SK-N-SH (cell line): ENCODE results near the gene SPTBN1. TPM values are rescaled to one million over a fixed set of nuclear protein-coding genes. Genes with fewer than 3 reads are reported as not detected.

ENCODE experiments used
- CTCF ChIA-PET: fragments of 300-600, 350-600 bp; formaldehyde crosslinking; extraction: SDS; loops from one replicate; lab custom pipeline; 2021; lab: Yijun Ruan, JAX
- POLR2A ChIA-PET: fragments of 350-600 bp; sonication (Branson Sonifier 250); formaldehyde crosslinking; extraction: SDS; loops from one replicate; lab custom pipeline; 2020; ENCODE audit warnings: antibody characterized with exemption, inconsistent platforms; lab: Yijun Ruan, JAX
- DNase-seq: peaks from one replicate; pipeline ENCODE4 v3.0.0; 2012
- H2AFZ ChIP-seq: fragments of 200-600 bp; sonication (generic); 2 replicates; pipeline ENCODE4 v1.8.1; 2016; ENCODE audit warnings: antibody characterized with exemption, mild to moderate bottlenecking, low read depth
- H3F3A ChIP-seq: fragments of 200-600 bp; sonication (generic); replicated peaks from 2 replicates; pipeline ENCODE3; 2016; ENCODE audit warnings: antibody characterized with exemption, mild to moderate bottlenecking; ENCODE audit not compliant: insufficient read depth
- H3K27ac ChIP-seq, 2 experiments: fragments of 200-500 bp in 1 of 2; fragments of 200-600 bp in 1 of 2; sonication (Bioruptor generic) in 1 of 2; sonication (generic), shearing (Covaris generic) in 1 of 2; 2 replicates each; pipeline versions ENCODE4 v1.5.1 to v1.6.1; 2014 to 2016; ENCODE audit warnings: low read depth in 2 of 2, inconsistent platforms in 1 of 2, low read length in 1 of 2, mild to moderate bottlenecking in 1 of 2, mixed read lengths in 1 of 2
- H3K27me3 ChIP-seq: fragments of 200-600 bp; sonication (generic), shearing (Covaris generic); 2 replicates; pipeline ENCODE4 v1.6.1; 2016; ENCODE audit warnings: mixed run types; ENCODE audit not compliant: insufficient read depth
- H3K36me3 ChIP-seq, 2 experiments: fragments of 200-500 bp in 1 of 2; fragments of 200-600 bp in 1 of 2; sonication (Bioruptor generic) in 1 of 2; sonication (generic) in 1 of 2; replicated peaks in 1 of 2; 2 replicates each; pipeline versions ENCODE3 to v1.5.1; 2014 to 2016; ENCODE audit warnings: low read length in 1 of 2, mild to moderate bottlenecking in 1 of 2; ENCODE audit not compliant: insufficient read depth in 2 of 2, control insufficient read depth in 1 of 2
- H3K4me1 ChIP-seq, 2 experiments: fragments of 200-500 bp in 1 of 2; fragments of 200-600 bp in 1 of 2; sonication (Bioruptor generic) in 1 of 2; sonication (generic), shearing (Covaris generic) in 1 of 2; 2 replicates each; pipeline versions ENCODE4 v1.5.1 to v1.6.1; 2014 to 2016; ENCODE audit warnings: low read depth in 1 of 2, low read length in 1 of 2, mixed run types in 1 of 2; ENCODE audit not compliant: insufficient read depth in 2 of 2, control insufficient read depth in 1 of 2
- H3K4me2 ChIP-seq: fragments of 200-600 bp; sonication (generic), shearing (Covaris generic); 2 replicates; pipeline ENCODE4 v1.6.1; 2017; ENCODE audit warnings: mixed run types
- H3K4me3 ChIP-seq, 2 experiments: fragments of 200-500 bp in 1 of 2; fragments of 200-600 bp in 1 of 2; sonication (Bioruptor generic) in 1 of 2; sonication (generic), shearing (Covaris generic) in 1 of 2; 2 replicates each; pipeline versions ENCODE4 v1.5.1 to v1.8.1; 2014 to 2016; ENCODE audit warnings: low read depth in 2 of 2, inconsistent platforms in 1 of 2, low read length in 1 of 2, mild to moderate bottlenecking in 1 of 2, mixed read lengths in 1 of 2, moderate library complexity in 1 of 2
- H3K79me2 ChIP-seq: fragments of 200-600 bp; sonication (generic); 2 replicates; pipeline ENCODE4 v1.8.1; 2017; ENCODE audit warnings: mild to moderate bottlenecking; ENCODE audit not compliant: insufficient read depth
- H3K9ac ChIP-seq: fragments of 200-600 bp; sonication (generic); 2 replicates; pipeline ENCODE4 v1.6.1; 2017; ENCODE audit warnings: mixed run types
- H3K9me2 ChIP-seq: fragments of 200-600 bp; sonication (generic); 2 replicates; pipeline ENCODE4 v1.6.1; 2017; ENCODE audit warnings: mixed run types
- H3K9me3 ChIP-seq: fragments of 200-600 bp; sonication (generic); 2 replicates; pipeline ENCODE4 v1.6.1; 2017; ENCODE audit warnings: mixed run types, mild to moderate bottlenecking, moderate library complexity
- H4K20me1 ChIP-seq: fragments of 200-600 bp; sonication (generic); 2 replicates; pipeline ENCODE4 v1.6.1; 2017; ENCODE audit warnings: mild to moderate bottlenecking, mixed run types; ENCODE audit not compliant: insufficient read depth
- CHD2 ChIP-seq: fragments of 150-350 bp; IDR thresholded peaks from 2 replicates; pipeline ENCODE4 v1.6.1; 2018; ENCODE audit warnings: low read length; ENCODE audit not compliant: partially characterized antibody
- EZH2phosphoT487 ChIP-seq: fragments of 200-600 bp; sonication (generic); IDR thresholded peaks from 2 replicates; pipeline ENCODE4 v1.6.1; 2017; ENCODE audit warnings: low read depth, mixed run types, mild to moderate bottlenecking, antibody characterized with exemption, moderate library complexity, borderline replicate concordance
- FOSL2 ChIP-seq: IDR thresholded peaks from 2 replicates; pipeline ENCODE4 v1.4.0; 2012; ENCODE audit warnings: low read depth, mild to moderate bottlenecking, moderate library complexity, borderline replicate concordance
- REST ChIP-seq: IDR thresholded peaks from 2 replicates; pipeline ENCODE4 v1.6.1; 2012; ENCODE audit warnings: mild to moderate bottlenecking, low read depth, low read length, moderate library complexity
- RXRA ChIP-seq: IDR thresholded peaks from 2 replicates; pipeline ENCODE4 v1.4.0; 2012; ENCODE audit warnings: low read depth, mild to moderate bottlenecking, borderline replicate concordance
- SIN3A ChIP-seq: IDR thresholded peaks from 2 replicates; pipeline ENCODE4 v1.6.1; 2012; ENCODE audit warnings: low read depth, mild to moderate bottlenecking, low read length, moderate library complexity, borderline replicate concordance
- TEAD4 ChIP-seq: IDR thresholded peaks from 2 replicates; pipeline ENCODE4 v1.4.0; 2012; ENCODE audit warnings: mild to moderate bottlenecking, borderline replicate concordance; ENCODE audit not compliant: insufficient read depth
- USF1 ChIP-seq: IDR thresholded peaks from 2 replicates; pipeline ENCODE4 v1.4.0; 2012; ENCODE audit warnings: low read depth, borderline replicate concordance
- USF2 ChIP-seq: fragments of 150-350 bp; IDR thresholded peaks from 2 replicates; pipeline ENCODE4 v1.6.1; 2017; ENCODE audit warnings: antibody characterized with exemption, low read length, low read depth, borderline replicate concordance
- ZBTB33 ChIP-seq: IDR thresholded peaks from 2 replicates; pipeline ENCODE4 v1.4.0; 2012; ENCODE audit warnings: low read depth, borderline replicate concordance
- WGBS: methylation state at CpG from one replicate; pipeline ENCODE4 v1.1.6; 2017; ENCODE audit warnings: low lambda C conversion rate; 5-methylcytosine and 5-hydroxymethylcytosine counted together
- polyA plus RNA-seq, 3 experiments: library from polyadenylated mRNA; depleted of rRNA; stranded (reverse); fragments of >200 nt; gene quantifications; 2 replicates each; pipeline ENCODE4 v1.2.3, GENCODE V29; 2012

Gene SPTBN1
- polyA plus RNA-seq, 1 of the 3 experiments (the other 2 are of a cell fraction): 29.1 TPM

- ChIA-PET CTCF (interaction anchor here (3.4 kb wide), 1 partner anchor 17 kb away, joined by 12 read pairs; no protein-coding TSS in a partner anchor), POLR2A (no interaction called here)
- H3K9me2 ChIP-seq: no peaks in the 10 kb centered on the region
- H3K4me1 ChIP-seq: no peaks in the 10 kb centered on the region
- H4K20me1 ChIP-seq: no peaks in the 10 kb centered on the region
- 67% methylated on average over 4 of the region's 4 CpGs for WGBS
- no peaks in the 10 kb centered on the region for H3K27me3 ChIP-seq
- H3K4me2 ChIP-seq: no peak overlapping the region
- H2AFZ ChIP-seq: no peak overlapping the region
- no peak overlapping the region for H3K27ac ChIP-seq
- no peaks in the 10 kb centered on the region for H3F3A ChIP-seq
- TF ChIP-seq REST (no peak), SIN3A (no peak), RXRA (no peak), USF1 (no peak)
- no peak overlapping the region for H3K9ac ChIP-seq
- H3K79me2 ChIP-seq: no peaks in the 10 kb centered on the region
- no peak for DNase-seq
- H3K4me3 ChIP-seq: no peak overlapping the region
- H3K36me3 ChIP-seq: no peaks in the 10 kb centered on the region
- H3K9me3 ChIP-seq: no peaks in the 10 kb centered on the region
Measured at GRCh38 chr2:54687595-54688152, 231.5 kb downstream of the SPTBN1 start.

GRCh38 chr2:54691445-54692135, 235.5 kb downstream of the SPTBN1 start:
- no peaks in the 10 kb centered on the region for H3K27me3 ChIP-seq
- CTCF ChIA-PET: interaction anchor here (0.7 to 2.3 kb wide), 7 partner anchors 12 to 584 kb away, joined by 3 to 12 read pairs (median 3); no protein-coding TSS in a partner anchor
- no peaks in the 10 kb centered on the region for H3K9me3 ChIP-seq
- no peak overlapping the region for H3K4me2 ChIP-seq
- H3K9me2 ChIP-seq: no peaks in the 10 kb centered on the region
- H3K4me3 ChIP-seq: no peak overlapping the region
- no peak overlapping the region for H2AFZ ChIP-seq
- no peak for DNase-seq
- no peaks in the 10 kb centered on the region for H4K20me1 ChIP-seq
- H3K36me3 ChIP-seq: no peaks in the 10 kb centered on the region
- H3K27ac ChIP-seq: no peak overlapping the region
- H3F3A ChIP-seq: no peaks in the 10 kb centered on the region
- H3K9ac ChIP-seq: no peak overlapping the region
- WGBS: 67% methylated on average over 7 of the region's 8 CpGs
- POLR2A ChIA-PET: no interaction called here
- no peaks in the 10 kb centered on the region for H3K79me2 ChIP-seq
- H3K4me1 ChIP-seq: no peaks in the 10 kb centered on the region
- TF ChIP-seq ZBTB33 (no peak), TEAD4 (no peak), CHD2 (no peak), FOSL2 (no peak), REST (no peak), EZH2phosphoT487 (no peak), USF2 (no peak)
